Osteocyte (in vitro differentiated cells): ENCODE results near the gene TMEM229B. TPM values are rescaled to one million over a fixed set of nuclear protein-coding genes. Genes with fewer than 3 reads are reported as not detected.

Source experiments
- DNase-seq: peaks from one replicate; pipeline ENCODE4 v3.0.0; 2021; ENCODE audit warnings: mixed read lengths; ENCODE audit not compliant: unreplicated experiment; ENCODE audit errors: extremely low spot score
- H3K27ac Mint-ChIP-seq: one replicate; pipeline ENCODE4 v1.8.0; 2021; ENCODE audit warnings: mild to moderate bottlenecking, mixed read lengths; ENCODE audit not compliant: unreplicated experiment
- H3K27me3 Mint-ChIP-seq: one replicate; pipeline ENCODE4 v1.8.0; 2021; ENCODE audit warnings: mixed read lengths; ENCODE audit not compliant: unreplicated experiment
- H3K36me3 Mint-ChIP-seq: one replicate; pipeline ENCODE4 v1.8.0; 2021; ENCODE audit warnings: mixed read lengths; ENCODE audit not compliant: unreplicated experiment
- H3K4me1 Mint-ChIP-seq: one replicate; pipeline ENCODE4 v1.8.0; 2021; ENCODE audit warnings: mixed read lengths; ENCODE audit not compliant: unreplicated experiment
- H3K4me3 Mint-ChIP-seq: one replicate; pipeline ENCODE4 v1.8.0; 2021; ENCODE audit warnings: mild to moderate bottlenecking, moderate library complexity, mixed read lengths; ENCODE audit not compliant: unreplicated experiment
- H3K9me3 Mint-ChIP-seq: one replicate; pipeline ENCODE4 v1.8.0; 2021; ENCODE audit warnings: mixed read lengths; ENCODE audit not compliant: unreplicated experiment
- microRNA-seq: library from miRNA; unstranded; fragments of <30 nt; microRNA quantifications from one replicate; pipeline ENCODE4 v1.1.0, GENCODE V29; 2020; ENCODE audit not compliant: unreplicated experiment
- total RNA-seq: library from RNA; stranded (reverse); gene quantifications from 2 replicates; pipeline ENCODE4 v1.2.1, GENCODE V29; 2021
- TF ChIP-seq, protein P1 (sequence below): fragments of 200-600 bp; sonication (generic); IDR thresholded peaks from 2 replicates; pipeline ENCODE4 v1.5.0; 2021; ENCODE audit warnings: antibody characterized with exemption, mild to moderate bottlenecking, moderate library complexity

Gene TMEM229B
- total RNA-seq, 1 donor from 2014 or later = 0.51 TPM

DNA sequence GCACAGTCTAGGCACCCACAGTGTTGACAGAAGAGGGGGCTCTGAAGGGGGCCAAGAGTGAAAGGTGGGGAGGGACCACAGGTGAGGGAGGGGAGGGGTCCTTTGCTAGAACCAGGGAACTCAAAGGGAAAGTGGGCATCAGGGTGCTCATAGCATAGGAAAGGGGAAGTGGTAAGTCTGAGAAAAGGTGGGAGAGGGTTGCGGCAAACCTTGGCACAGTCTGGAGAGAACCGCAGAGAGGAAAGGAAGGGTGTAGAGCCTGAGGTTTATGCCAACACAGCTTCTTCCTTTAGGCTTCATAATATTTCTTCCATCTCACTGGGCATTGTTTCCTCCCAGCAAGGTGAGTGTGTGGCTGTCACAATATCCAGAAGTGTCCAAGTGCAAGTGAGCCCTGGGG lies 65.1 kb downstream of the TMEM229B start:
- no peak overlapping the region for H3K27ac Mint-ChIP-seq
- H3K4me3 Mint-ChIP-seq = no peak overlapping the region
- H3K4me1 Mint-ChIP-seq = no peaks in the 10 kb centered on the region
- peaks cover 8% of the 10 kb centered on the region for H3K27me3 Mint-ChIP-seq
- no peak for DNase-seq
- no peaks in the 10 kb centered on the region for H3K9me3 Mint-ChIP-seq
- TF ChIP-seq, protein P1, sequence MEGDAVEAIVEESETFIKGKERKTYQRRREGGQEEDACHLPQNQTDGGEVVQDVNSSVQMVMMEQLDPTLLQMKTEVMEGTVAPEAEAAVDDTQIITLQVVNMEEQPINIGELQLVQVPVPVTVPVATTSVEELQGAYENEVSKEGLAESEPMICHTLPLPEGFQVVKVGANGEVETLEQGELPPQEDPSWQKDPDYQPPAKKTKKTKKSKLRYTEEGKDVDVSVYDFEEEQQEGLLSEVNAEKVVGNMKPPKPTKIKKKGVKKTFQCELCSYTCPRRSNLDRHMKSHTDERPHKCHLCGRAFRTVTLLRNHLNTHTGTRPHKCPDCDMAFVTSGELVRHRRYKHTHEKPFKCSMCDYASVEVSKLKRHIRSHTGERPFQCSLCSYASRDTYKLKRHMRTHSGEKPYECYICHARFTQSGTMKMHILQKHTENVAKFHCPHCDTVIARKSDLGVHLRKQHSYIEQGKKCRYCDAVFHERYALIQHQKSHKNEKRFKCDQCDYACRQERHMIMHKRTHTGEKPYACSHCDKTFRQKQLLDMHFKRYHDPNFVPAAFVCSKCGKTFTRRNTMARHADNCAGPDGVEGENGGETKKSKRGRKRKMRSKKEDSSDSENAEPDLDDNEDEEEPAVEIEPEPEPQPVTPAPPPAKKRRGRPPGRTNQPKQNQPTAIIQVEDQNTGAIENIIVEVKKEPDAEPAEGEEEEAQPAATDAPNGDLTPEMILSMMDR = no peak
- H3K36me3 Mint-ChIP-seq = no peaks in the 10 kb centered on the region

DNA sequence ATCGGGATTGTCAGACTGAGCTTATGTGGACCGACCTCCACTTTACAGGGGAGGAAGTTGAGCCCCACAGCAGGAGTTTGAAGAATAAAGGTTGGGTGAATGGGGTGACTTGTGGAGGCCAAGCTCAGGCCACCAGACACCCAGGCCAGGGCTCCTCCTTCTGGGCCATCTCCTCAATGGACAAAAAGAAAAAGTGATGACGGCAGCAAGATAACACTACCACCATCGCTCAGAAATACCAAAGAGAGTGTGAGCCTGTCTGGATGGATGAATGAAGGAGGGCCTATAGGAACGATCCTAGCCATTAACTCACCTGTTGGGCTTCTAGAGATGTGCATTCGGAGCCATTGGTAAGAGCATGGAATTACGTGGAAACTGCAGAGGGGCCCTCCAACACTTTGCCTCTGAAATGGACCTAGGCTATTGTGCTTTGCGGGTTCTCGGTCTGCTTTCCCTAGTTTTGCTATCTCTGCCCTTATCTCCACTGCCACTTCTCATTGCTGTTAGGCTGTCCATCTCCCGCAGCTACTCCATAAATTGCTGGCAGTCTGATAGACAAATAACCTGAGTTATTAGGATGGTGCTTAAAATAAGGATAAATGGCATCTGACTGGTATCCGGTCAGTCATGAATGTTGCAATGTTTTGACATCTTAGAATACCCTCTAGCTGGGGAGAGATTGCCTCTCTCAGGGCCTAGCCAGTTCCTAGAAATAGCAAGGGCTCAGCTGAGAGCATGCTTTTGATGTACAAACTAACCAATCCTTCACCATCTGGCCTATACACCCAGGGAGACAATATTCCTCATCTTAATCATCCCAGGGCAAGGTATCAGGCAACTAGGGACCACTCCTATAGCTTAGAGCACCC lies 66.9 kb downstream of the TMEM229B start:
- no peak overlapping the region for H3K27ac Mint-ChIP-seq
- peaks cover 8% of the 10 kb centered on the region for H3K27me3 Mint-ChIP-seq
- H3K9me3 Mint-ChIP-seq = no peaks in the 10 kb centered on the region
- no peaks in the 10 kb centered on the region for H3K36me3 Mint-ChIP-seq
- H3K4me3 Mint-ChIP-seq = no peak overlapping the region
- no peak for DNase-seq
- TF ChIP-seq, protein P1 = no peak
- no peaks in the 10 kb centered on the region for H3K4me1 Mint-ChIP-seq

Small RNA genes lying within 50 kb of the gene (microRNA-seq; reads per million reads assigned to microRNA genes)
- gene MIR5694 = not detected

Other genes with a start within 250 kb of the TMEM229B start
- 11.5 and 12.4 TPM in 2 replicates for gene PALS1, start 247.3 kb downstream of the TMEM229B start, total RNA-seq
- gene ATP6V1D, start 128.9 kb downstream of the TMEM229B start, total RNA-seq = 63.8 and 67.8 TPM in 2 replicates
- 85.3 and 90.1 TPM in 2 replicates for gene EIF2S1, start 128.4 kb downstream of the TMEM229B start, total RNA-seq
- not detected in 2 replicates for gene PLEK2, start 76.6 kb downstream of the TMEM229B start, total RNA-seq
- 0.50 and 1.0 TPM in 2 replicates for gene PLEKHH1, start 44.6 kb upstream of the TMEM229B start, total RNA-seq
- 18.3 and 20.6 TPM in 2 replicates for gene PIGH, start 111.5 kb upstream of the TMEM229B start, total RNA-seq
- 3.2 and 4.2 TPM in 2 replicates for gene ARG2, start 131.2 kb upstream of the TMEM229B start, total RNA-seq
- 89.3 and 104 TPM in 2 replicates for gene VTI1B, start 185.9 kb upstream of the TMEM229B start, total RNA-seq
- gene RDH11, start 207.0 kb upstream of the TMEM229B start, total RNA-seq = 54.1 and 55.2 TPM in 2 replicates
- gene RDH12, start 213.2 kb upstream of the TMEM229B start, total RNA-seq = not detected in 2 replicates